Measurements from ENCODE around the gene CPED1. TPM values are rescaled to one million over a fixed set of nuclear protein-coding genes. Genes with fewer than 3 reads are reported as not detected.

CPED1 gene
- total and polyA plus RNA-seq, 2 experiments from 2014 or later = 0.17 to 0.47 TPM

GRCh38 chr7:120979765-120980499 lies 8.6 kb upstream of the CPED1 start (continued):
- TF ChIP-seq ZNF462 (CRISPR knock-in tag; IDR thresholded peaks at IDR 0.05) = no peak
- no peak for TF ChIP-seq EZH2phosphoT487 (IDR thresholded peaks at IDR 0.05; ENCODE audit: unreplicated experiment)
- TF ChIP-seq ZNF114 (CRISPR knock-in tag; IDR thresholded peaks at IDR 0.05) = no peak
- TF ChIP-seq STAT1 (IDR thresholded peaks at IDR 0.05; ENCODE audit: unreplicated experiment) = no peak
- TF ChIP-seq REST (IDR thresholded peaks at IDR 0.05; ENCODE audit: unreplicated experiment) = no peak
- TF ChIP-seq CTCF (conservative IDR thresholded peaks at IDR 0.05; ENCODE audit: low read depth in 2 of 2) = no peak

Measured in GM23338 (cell line).